DOHH2 (cell line): Measurements from ENCODE around the gene CARD6.

ENCODE experiments used
- CTCF ChIP-seq: fragments of 200-600 bp; sonication (generic); IDR thresholded peaks from one replicate; pipeline ENCODE4 v1.5.1; 2014; ENCODE audit warnings: antibody characterized with exemption, mild to moderate bottlenecking, low read depth, low read length; ENCODE audit not compliant: poor library complexity, severe bottlenecking
- EZH2phosphoT487 ChIP-seq: fragments of 200-600 bp; sonication (generic); IDR thresholded peaks from 2 replicates; pipeline ENCODE4 v1.6.1; 2017; ENCODE audit warnings: borderline replicate concordance, mild to moderate bottlenecking, antibody characterized with exemption, low read length, moderate library complexity, mixed read lengths

GRCh38 chr5:40866844-40867243 lies 25.7 kb downstream of the CARD6 start:
- no peak for TF ChIP-seq CTCF
- TF ChIP-seq EZH2phosphoT487, result no peak
